Esophagus muscularis mucosa (tissue), 3 donors: ENCODE measurements around the gene ZMYM4.

Source experiments
- CTCF ChIP-seq, 3 experiments: fragments of 200-600 bp in 2 of 3; fragments of 450-650 bp in 1 of 3; sonication (generic) in 2 of 3; IDR thresholded peaks; one replicate each; pipeline ENCODE4 v1.5.1; 2017 to 2019; ENCODE audit warnings: antibody characterized with exemption in 3 of 3, mild to moderate bottlenecking in 2 of 3, moderate library complexity in 1 of 3
- POLR2A ChIP-seq: fragments of 450-650 bp; IDR thresholded peaks from one replicate; pipeline ENCODE4 v1.6.1; 2017; ENCODE audit warnings: antibody characterized with exemption, moderate library complexity, mild to moderate bottlenecking, low read depth

GRCh38 chr1:35453031-35453430 is 184.5 kb downstream of the ZMYM4 start:
- TF ChIP-seq CTCF (IDR thresholded peaks at IDR 0.05) (no peak), POLR2A (no peak)
